GM12878 (cell line): ENCODE results near the gene RIPK4. TPM values are rescaled to one million over a fixed set of nuclear protein-coding genes. Genes with fewer than 3 reads are reported as not detected.

Experiments used
- ATAC-seq: fragments of 200-7000 bp; cut with Tn5 transposase; 3 replicates; pipeline ENCODE4 v1.9.1; 2020; ENCODE audit warnings: mild to moderate bottlenecking, moderate library complexity
- BruUV-seq: library from RNA; stranded (reverse); fragments of 400-500 nt; replicated peaks from 2 replicates; lab custom pipeline; 2021; lab: Mats Ljungman, UMichigan
- CTCF ChIA-PET: fragments of 300-600 bp; sonication (Branson Sonifier 250); formaldehyde crosslinking; extraction: SDS; loops from one replicate; lab custom pipeline; 2021; ENCODE audit warnings: inconsistent platforms; lab: Yijun Ruan, JAX
- POLR2A ChIA-PET: fragments of 350-600 bp; formaldehyde crosslinking; extraction: SDS; loops from one replicate; lab custom pipeline; 2021; ENCODE audit warnings: inconsistent platforms; lab: Charles Lee
- RAD21 ChIA-PET: fragments of 300-600 bp; sonication (Branson Sonifier 250); formaldehyde crosslinking; loops from one replicate; lab custom pipeline; 2023; ENCODE audit warnings: antibody characterized with exemption; ENCODE audit not compliant: unreplicated experiment; lab: Charles Lee
- SMC1A ChIA-PET: fragments of 300-600 bp; sonication (Branson Sonifier 250); formaldehyde crosslinking; loops from one replicate; lab custom pipeline; 2023; ENCODE audit not compliant: unreplicated experiment, uncharacterized antibody; lab: Charles Lee
- DNase-seq: peaks from one replicate; pipeline ENCODE4 v3.0.0-alpha.2; 2011; ENCODE audit warnings: low read depth, low spot score
- FAIRE-seq: peaks from 3 replicates; lab custom pipeline; 2011; peaks lifted over from hg19 to GRCh38; lab: Jason Lieb, UNC
- H2AFZ ChIP-seq: 2 replicates; pipeline ENCODE4 v1.6.0; 2011; ENCODE audit warnings: low read depth, low read length, control low read depth; ENCODE audit not compliant: control insufficient read depth
- H3K27ac ChIP-seq: 2 replicates; pipeline ENCODE4 v1.5.1; 2011; ENCODE audit warnings: control low read depth; ENCODE audit not compliant: control insufficient read depth, insufficient read depth
- H3K27me3 ChIP-seq, 2 experiments: replicated peaks in 1 of 2; 2 replicates each; pipeline versions ENCODE4 v1.6.0 to v1.6.1; 2011; ENCODE audit warnings: low read length in 1 of 2; ENCODE audit not compliant: control insufficient read depth in 2 of 2, insufficient read depth in 2 of 2
- H3K36me3 ChIP-seq, 2 experiments: 2 replicates each; pipeline ENCODE4 v1.5.1; 2011; ENCODE audit warnings: low read length in 1 of 2; ENCODE audit not compliant: control insufficient read depth in 2 of 2, insufficient read depth in 2 of 2
- H3K4me1 ChIP-seq: 2 replicates; pipeline ENCODE4 v1.6.1; 2011; ENCODE audit warnings: mild to moderate bottlenecking, low read length, moderate library complexity, mixed read lengths; ENCODE audit not compliant: control insufficient read depth, insufficient read depth
- H3K4me2 ChIP-seq: 2 replicates; pipeline ENCODE4 v1.6.0; 2011; ENCODE audit warnings: control low read depth; ENCODE audit not compliant: control insufficient read depth, insufficient read depth
- H3K4me3 ChIP-seq: fragments of 200-600 bp; sonication (generic); 2 replicates; pipeline ENCODE4 v1.5.1; 2016
- H3K79me2 ChIP-seq: 2 replicates; pipeline ENCODE4 v1.6.0; 2011; ENCODE audit warnings: low read length; ENCODE audit not compliant: control insufficient read depth, insufficient read depth
- H3K9ac ChIP-seq: 2 replicates; pipeline ENCODE4 v1.8.0; 2011; ENCODE audit warnings: low read length, control low read depth, mixed read lengths; ENCODE audit not compliant: control insufficient read depth, insufficient read depth
- H3K9me3 ChIP-seq: replicated peaks from 3 replicates; pipeline ENCODE4 v1.5.1; 2011; ENCODE audit warnings: mild to moderate bottlenecking, low read length; ENCODE audit not compliant: control insufficient read depth, insufficient read depth
- H4K20me1 ChIP-seq: 2 replicates; pipeline ENCODE4 v1.6.0; 2011; ENCODE audit not compliant: control insufficient read depth, insufficient read depth
- ASH2L ChIP-seq: fragments of 300-600, 200-600 bp; sonication (generic); IDR thresholded peaks from 2 replicates; pipeline ENCODE4 v1.6.1; 2017; ENCODE audit warnings: low read depth, mild to moderate bottlenecking, borderline replicate concordance
- BACH1 ChIP-seq: fragments of 450-650 bp; IDR thresholded peaks from 2 replicates; pipeline ENCODE4 v1.6.1; 2017; ENCODE audit warnings: mild to moderate bottlenecking, borderline replicate concordance
- CUX1 ChIP-seq: IDR thresholded peaks from 2 replicates; pipeline ENCODE4 v1.6.1; 2012; ENCODE audit warnings: improper control_type of control experiment, low read depth, low read length; ENCODE audit not compliant: insufficient replicate concordance
- SMARCA5 ChIP-seq: fragments of 450-650 bp; IDR thresholded peaks from 2 replicates; pipeline ENCODE4 v1.6.1; 2017; ENCODE audit warnings: mild to moderate bottlenecking
- WGBS: methylation state at CpG from one replicate; pipeline ENCODE4 v1.1.6; 2016; ENCODE audit warnings: low lambda C conversion rate; ENCODE audit not compliant: insufficient replicate concordance, insufficient coverage; ENCODE audit errors: missing lambda C conversion rate; 5-methylcytosine and 5-hydroxymethylcytosine counted together
- in situ Hi-C: fragments of 300-500 bp; cut with MboI; formaldehyde crosslinking; loops from 9 replicates; pipeline ENCODE4 v1.14.3; 2018; ENCODE audit warnings: mixed read lengths
- intact Hi-C: fragments of 100-400 bp; cut with micrococcal nuclease; formaldehyde crosslinking; loops from one replicate; pipeline ENCODE4 v1.14.2; 2022; ENCODE audit not compliant: unreplicated experiment
- polyA plus RNA-seq, 11 experiments: library from polyadenylated mRNA; depleted of rRNA in 4 of 11; unstranded in 6 of 11; stranded (reverse) in 5 of 11; fragments of >200 nt; fragmentation: Nextera tagmentation in 4 of 11; fragmentation: Illumina TruSeq in 1 of 11; extraction: Ambion mirVana in 4 of 11; extraction: Trizol in 1 of 11; gene quantifications; 1 replicate in 1 of 11; 2 replicates in 10 of 11; pipeline versions ENCODE4 v1.2.1 to v1.2.3, GENCODE V29; 2011 to 2016; ENCODE audit warnings: inconsistent platforms in 2 of 11, missing spikeins in 2 of 11, low read depth in 1 of 11
- total RNA-seq, 4 experiments: library from RNA; depleted of rRNA in 3 of 4; stranded (reverse); fragments of >200 nt in 3 of 4; fragmentation: Illumina TruSeq in 1 of 4; extraction: Trizol in 1 of 4; gene quantifications; 2 replicates each; pipeline versions ENCODE4 v1.2.1 to v1.2.3, GENCODE V29; 2013 to 2021

The RIPK4 gene
- total and polyA plus RNA-seq, 10 of the 15 experiments (the other 5 are each of a cell fraction or from before 2014, with no cell fraction given): 0.05 TPM; not detected in 9

- ChIA-PET POLR2A (interaction anchor here (0.5 kb wide), 1 partner anchor 286 kb away, joined by 6 read pairs; no protein-coding TSS in a partner anchor), SMC1A (interaction anchor here (2.0 kb wide), 1 partner anchor 136 kb away, joined by 4 read pairs; no protein-coding TSS in a partner anchor), RAD21 (interaction anchor here (1.2 kb wide), 1 partner anchor 20 kb away, joined by 3 read pairs; no protein-coding TSS in a partner anchor), CTCF (no interaction called here)
- no TSS peak for BruUV-seq
- no peaks in the 10 kb centered on the region for H3K36me3 ChIP-seq
- 73% methylated on average over 20 of the region's 20 CpGs for WGBS
- TF ChIP-seq ASH2L: no peak
- no peak for TF ChIP-seq BACH1
- no peak for TF ChIP-seq CUX1
- TF ChIP-seq SMARCA5: no peak
- DNase-seq: no peak
- no peaks in the 10 kb centered on the region for H4K20me1 ChIP-seq
- H3K9me3 ChIP-seq: no peaks in the 10 kb centered on the region
- H2AFZ ChIP-seq: no peak overlapping the region
- in situ Hi-C loops: no loop called here
- no peak overlapping the region for H3K9ac ChIP-seq
- no peaks in the 10 kb centered on the region for H3K79me2 ChIP-seq
- no peak overlapping the region for H3K4me2 ChIP-seq
- ATAC-seq: no peak
- no peak overlapping the region for H3K27ac ChIP-seq
- no peaks in the 10 kb centered on the region; a peak in 1 of 4 replicates for H3K27me3 ChIP-seq
- no peak for FAIRE-seq
- no peaks in the 10 kb centered on the region for H3K4me1 ChIP-seq
- no peak overlapping the region for H3K4me3 ChIP-seq
- intact Hi-C loops: no loop called here
Observed at GRCh38 chr21:41747943-41748738, 18.7 kb downstream of the RIPK4 start.
